Parathyroid adenoma (tissue), 2 donors: Measurements from ENCODE around the gene TM9SF2.

Experiments used
- H2AFZ ChIP-seq: fragments of 300-600 bp; sonication (generic); one replicate; pipeline ENCODE4 v1.7.0; 2017; ENCODE audit warnings: antibody characterized with exemption, mild to moderate bottlenecking
- H3K27ac ChIP-seq: fragments of 300-600 bp; sonication (generic); one replicate; pipeline ENCODE4 v1.7.0; 2017
- H3K27me3 ChIP-seq: fragments of 300-600 bp; sonication (generic); one replicate; pipeline ENCODE4 v1.7.0; 2017; ENCODE audit warnings: low read length; ENCODE audit not compliant: control insufficient read depth, insufficient read depth
- H3K36me3 ChIP-seq: fragments of 300-600 bp; sonication (generic); one replicate; pipeline ENCODE4 v1.7.0; 2017; ENCODE audit warnings: low read length; ENCODE audit not compliant: control insufficient read depth, insufficient read depth
- H3K4me1 ChIP-seq: fragments of 300-600 bp; sonication (generic); one replicate; pipeline ENCODE4 v1.7.0; 2017; ENCODE audit warnings: control low read depth
- H3K4me2 ChIP-seq: fragments of 300-600 bp; sonication (generic); one replicate; pipeline ENCODE4 v1.7.0; 2017; ENCODE audit warnings: low read length
- H3K4me3 ChIP-seq: fragments of 300-600 bp; sonication (generic); one replicate; pipeline ENCODE4 v1.7.0; 2017; ENCODE audit warnings: low read depth, low read length
- H3K79me2 ChIP-seq: fragments of 300-600 bp; sonication (generic); one replicate; pipeline ENCODE4 v1.7.0; 2017; ENCODE audit warnings: control low read depth
- H3K9ac ChIP-seq: fragments of 300-600 bp; sonication (generic); one replicate; pipeline ENCODE4 v1.7.0; 2017; ENCODE audit warnings: mild to moderate bottlenecking
- H3K9me3 ChIP-seq: fragments of 300-600 bp; sonication (generic); one replicate; pipeline ENCODE4 v1.7.0; 2017; ENCODE audit warnings: low read length; ENCODE audit not compliant: control insufficient read depth
- CTCF ChIP-seq: fragments of 300-600 bp; sonication (generic); IDR thresholded peaks from one replicate; pipeline ENCODE4 v1.7.0; 2017; ENCODE audit warnings: antibody characterized with exemption, mild to moderate bottlenecking
- donor health status: primary hyperparathyroidism.

Gene TM9SF2

GRCh38 chr13:99463646-99464397 is 37.5 kb upstream of the TM9SF2 start:
- Histone ChIP-seq H2AFZ (no peak overlapping the region), H3K36me3 (no peaks in the 10 kb centered on the region), H3K4me1 (no peaks in the 10 kb centered on the region), H3K27me3 (no peaks in the 10 kb centered on the region), H3K9me3 (no peaks in the 10 kb centered on the region), H3K9ac (no peak overlapping the region), H3K79me2 (no peaks in the 10 kb centered on the region), H3K4me3 (no peak overlapping the region), H3K4me2 (no peak overlapping the region), H3K27ac (no peak overlapping the region)
- no peak for TF ChIP-seq CTCF

- H3K27me3 ChIP-seq: no peaks in the 10 kb centered on the region
- no peaks in the 10 kb centered on the region for H3K36me3 ChIP-seq
- no peaks in the 10 kb centered on the region for H3K4me1 ChIP-seq
- no peak overlapping the region for H3K4me3 ChIP-seq
- H3K27ac ChIP-seq: no peak overlapping the region
- H3K4me2 ChIP-seq: no peak overlapping the region
- H3K79me2 ChIP-seq: no peaks in the 10 kb centered on the region
- H3K9me3 ChIP-seq: no peaks in the 10 kb centered on the region
- H2AFZ ChIP-seq: no peak overlapping the region
- no peak for TF ChIP-seq CTCF
- H3K9ac ChIP-seq: no peak overlapping the region
Observed at GRCh38 chr13:99464441-99464949, 36.8 kb upstream of the TM9SF2 start.

- Histone ChIP-seq H3K4me2 (no peak overlapping the region), H2AFZ (no peak overlapping the region), H3K27me3 (no peaks in the 10 kb centered on the region), H3K4me1 (no peaks in the 10 kb centered on the region), H3K9me3 (no peaks in the 10 kb centered on the region), H3K36me3 (no peaks in the 10 kb centered on the region), H3K27ac (no peak overlapping the region), H3K9ac (no peak overlapping the region), H3K79me2 (no peaks in the 10 kb centered on the region), H3K4me3 (no peak overlapping the region)
- TF ChIP-seq CTCF: no peak
Observed at GRCh38 chr13:99465454-99465853, 35.8 kb upstream of the TM9SF2 start.

- H2AFZ ChIP-seq: no peak overlapping the region
- no peak overlapping the region for H3K4me3 ChIP-seq
- no peak for TF ChIP-seq CTCF
- no peaks in the 10 kb centered on the region for H3K27me3 ChIP-seq
- no peaks in the 10 kb centered on the region for H3K4me1 ChIP-seq
- H3K36me3 ChIP-seq: no peaks in the 10 kb centered on the region
- H3K9me3 ChIP-seq: no peaks in the 10 kb centered on the region
- no peak overlapping the region for H3K27ac ChIP-seq
- no peaks in the 10 kb centered on the region for H3K79me2 ChIP-seq
- no peak overlapping the region for H3K9ac ChIP-seq
- no peak overlapping the region for H3K4me2 ChIP-seq
Observed at GRCh38 chr13:99467764-99468163, 33.5 kb upstream of the TM9SF2 start.

- H3K4me1 ChIP-seq: no peaks in the 10 kb centered on the region
- no peak overlapping the region for H2AFZ ChIP-seq
- H3K36me3 ChIP-seq: no peaks in the 10 kb centered on the region
- no peak overlapping the region for H3K9ac ChIP-seq
- H3K9me3 ChIP-seq: no peaks in the 10 kb centered on the region
- no peak for TF ChIP-seq CTCF
- H3K4me3 ChIP-seq: no peak overlapping the region
- no peak overlapping the region for H3K27ac ChIP-seq
- no peaks in the 10 kb centered on the region for H3K27me3 ChIP-seq
- H3K4me2 ChIP-seq: no peak overlapping the region
- H3K79me2 ChIP-seq: no peaks in the 10 kb centered on the region
Observed at GRCh38 chr13:99469041-99469440, 32.2 kb upstream of the TM9SF2 start.
